NCI-H2227 treated with DMSO at 0.1 percent for 48 hours (cell line): ENCODE results near the gene CFAP251.
"Not testable (repeated sequence)": the region's sequence is repeated elsewhere in the genome, so short reads cannot be mapped to it uniquely, and the experiment has no call there.

Experiments used
- DNase-seq: peaks from one replicate; lab custom pipeline; 2025; lab: John Stamatoyannopoulos, UW

The CFAP251 gene

GRCh38 chr12:121917950-121918678, at the start of gene CFAP251:
Gene CFAP251 (plus strand): TSS chr12:121918592. CDS start chr12:121921306, 2,714 bp downstream.
- peak; percentile 59 for DNase-seq

- DNase-seq = not testable (repeated sequence)
Measured at GRCh38 chr12:121869229-121869628, 49.2 kb upstream of the CFAP251 start.

GRCh38 chr12:121871467-121871866, 46.9 kb upstream of the CFAP251 start:
- DNase-seq = no peak

- peak; percentile 18 for DNase-seq
Measured at GRCh38 chr12:121872546-121873215, 45.7 kb upstream of the CFAP251 start.

- DNase-seq = no peak
Measured at GRCh38 chr12:121873216-121873569, 45.2 kb upstream of the CFAP251 start.

- no peak for DNase-seq
Measured at GRCh38 chr12:121874071-121874470, 44.3 kb upstream of the CFAP251 start.

GRCh38 chr12:121875582-121875981, 42.8 kb upstream of the CFAP251 start:
- DNase-seq = no peak

- not testable (repeated sequence) for DNase-seq
Measured at GRCh38 chr12:121876080-121876447, 42.3 kb upstream of the CFAP251 start.

- no peak for DNase-seq
Measured at GRCh38 chr12:121883315-121883660, 35.1 kb upstream of the CFAP251 start.

- DNase-seq = not testable (repeated sequence)
Measured at GRCh38 chr12:121885129-121885528, 33.3 kb upstream of the CFAP251 start.

GRCh38 chr12:121888083-121888477, 30.3 kb upstream of the CFAP251 start:
- no peak for DNase-seq

GRCh38 chr12:121888478-121889273, 29.7 kb upstream of the CFAP251 start, which contains the start of gene PSMD9:
Gene PSMD9 (plus strand): TSS chr12:121888790. CDS start chr12:121888857, 67 bp downstream.
- peak; percentile 97 for DNase-seq

- no peak for DNase-seq
Measured at GRCh38 chr12:121889274-121889624, 29.1 kb upstream of the CFAP251 start.

GRCh38 chr12:121889661-121890060, 28.7 kb upstream of the CFAP251 start:
- DNase-seq = not testable (repeated sequence)

GRCh38 chr12:121892673-121893561, 25.5 kb upstream of the CFAP251 start:
- DNase-seq = no peak

GRCh38 chr12:121893961-121894460, 24.4 kb upstream of the CFAP251 start:
- peak; percentile 6 for DNase-seq

- DNase-seq = peak; percentile 31
Measured at GRCh38 chr12:121894633-121895032, 23.8 kb upstream of the CFAP251 start.

GRCh38 chr12:121898287-121898686, 20.1 kb upstream of the CFAP251 start:
- no peak for DNase-seq

GRCh38 chr12:121899590-121899989, 18.8 kb upstream of the CFAP251 start:
- DNase-seq = no peak

GRCh38 chr12:121903202-121903601, 15.2 kb upstream of the CFAP251 start:
- no peak for DNase-seq

GRCh38 chr12:121905746-121906145, 12.6 kb upstream of the CFAP251 start:
- DNase-seq = no peak

GRCh38 chr12:121908702-121909101, 9.7 kb upstream of the CFAP251 start:
- DNase-seq = no peak
